Neuronal stem cell (in vitro differentiated cells): ENCODE measurements around the gene KIF26B.
A peak's percentile ranks its signal among the peaks of the same experiment; 100 is the strongest.

Experiments
- DNase-seq: peaks from one replicate; pipeline ENCODE4 v3.0.0-alpha.2; 2013; ENCODE audit warnings: low spot score
- H2AFZ ChIP-seq: one replicate; pipeline ENCODE4 v1.6.1; 2013; ENCODE audit warnings: mild to moderate bottlenecking, low read length, inconsistent platforms
- H2AK5ac ChIP-seq: 2 replicates; pipeline ENCODE4 v1.6.1; 2013; ENCODE audit warnings: low read depth, mild to moderate bottlenecking, inconsistent platforms, low read length, moderate library complexity, mixed read lengths
- H2BK120ac ChIP-seq: 2 replicates; pipeline ENCODE4 v1.6.1; 2013; ENCODE audit warnings: low read depth, mild to moderate bottlenecking, inconsistent platforms, low read length, moderate library complexity, mixed read lengths
- H2BK12ac ChIP-seq: one replicate; pipeline ENCODE4 v1.6.1; 2013; ENCODE audit warnings: low read length, inconsistent platforms
- H2BK15ac ChIP-seq: 2 replicates; pipeline ENCODE4 v1.6.1; 2013; ENCODE audit warnings: mild to moderate bottlenecking, low read length, inconsistent platforms, mixed read lengths
- H2BK5ac ChIP-seq: one replicate; pipeline ENCODE4 v1.6.1; 2013; ENCODE audit warnings: inconsistent platforms, mild to moderate bottlenecking, low read length, moderate library complexity
- H3K14ac ChIP-seq: one replicate; pipeline ENCODE4 v1.6.1; 2013; ENCODE audit warnings: low read length, inconsistent platforms
- H3K18ac ChIP-seq: 2 replicates; pipeline ENCODE4 v1.6.1; 2013; ENCODE audit warnings: low read length, inconsistent platforms
- H3K23ac ChIP-seq: 2 replicates; pipeline ENCODE4 v1.6.1; 2013; ENCODE audit warnings: low read depth, mild to moderate bottlenecking, mixed read lengths, low read length, inconsistent platforms; ENCODE audit not compliant: poor library complexity
- H3K27ac ChIP-seq: replicated peaks from 3 replicates; pipeline ENCODE4 v1.5.1; 2013; ENCODE audit warnings: low read length, inconsistent platforms
- H3K27me3 ChIP-seq, 3 experiments: 2 replicates each; pipeline ENCODE4 v1.6.1; 2013; ENCODE audit warnings: low read length in 3 of 3, mild to moderate bottlenecking in 2 of 3, inconsistent platforms in 1 of 3, low read depth in 1 of 3, mixed read lengths in 1 of 3, moderate library complexity in 1 of 3; ENCODE audit not compliant: control insufficient read depth in 3 of 3, insufficient read depth in 3 of 3
- H3K36me3 ChIP-seq, 2 donors: replicated peaks in 1 of 2; 2 replicates each; pipeline ENCODE4 v1.6.1; 2013; ENCODE audit warnings: low read length in 2 of 2; ENCODE audit not compliant: control insufficient read depth in 2 of 2, insufficient read depth in 2 of 2
- H3K4ac ChIP-seq: 2 replicates; pipeline ENCODE4 v1.6.1; 2013; ENCODE audit warnings: inconsistent platforms, mild to moderate bottlenecking, low read length, moderate library complexity
- H3K4me1 ChIP-seq, 2 donors: 1 replicate in 1 of 2; 2 replicates in 1 of 2; pipeline ENCODE4 v1.6.1; 2013; ENCODE audit warnings: low read length in 2 of 2, low read depth in 1 of 2; ENCODE audit not compliant: control insufficient read depth in 2 of 2, insufficient read depth in 1 of 2
- H3K4me2 ChIP-seq: one replicate; pipeline ENCODE4 v1.6.1; 2013; ENCODE audit warnings: mild to moderate bottlenecking, low read length, inconsistent platforms; ENCODE audit not compliant: insufficient read depth, poor library complexity, severe bottlenecking
- H3K4me3 ChIP-seq, 2 donors: 2 replicates each; pipeline ENCODE4 v1.5.1; 2013; ENCODE audit warnings: low read length in 2 of 2, mild to moderate bottlenecking in 2 of 2, inconsistent platforms in 1 of 2, moderate library complexity in 1 of 2
- H3K79me1 ChIP-seq: one replicate; pipeline ENCODE4 v1.6.1; 2013; ENCODE audit warnings: low read depth, mild to moderate bottlenecking, inconsistent platforms, low read length, moderate library complexity
- H3K9ac ChIP-seq: one replicate; pipeline ENCODE4 v1.6.1; 2013; ENCODE audit warnings: mild to moderate bottlenecking, low read depth, low read length, inconsistent platforms; ENCODE audit not compliant: poor library complexity
- H3K9me3 ChIP-seq, 2 donors: replicated peaks in 1 of 2; 2 replicates each; pipeline versions ENCODE3 to v1.6.1; 2013; ENCODE audit warnings: low read length in 2 of 2, mild to moderate bottlenecking in 2 of 2, inconsistent platforms in 1 of 2, low read depth in 1 of 2, mixed read lengths in 1 of 2, moderate library complexity in 1 of 2; ENCODE audit not compliant: control insufficient read depth in 2 of 2, insufficient read depth in 1 of 2
- H4K8ac ChIP-seq: one replicate; pipeline ENCODE4 v1.6.1; 2013; ENCODE audit warnings: low read depth, mild to moderate bottlenecking, inconsistent platforms, low read length, moderate library complexity
- H4K91ac ChIP-seq: one replicate; pipeline ENCODE4 v1.6.1; 2013; ENCODE audit warnings: low read length, low read depth, mild to moderate bottlenecking, inconsistent platforms; ENCODE audit not compliant: poor library complexity
- WGBS, 2 donors: extraction: QIAGEN DNeasy Blood & Tissue Kit; methylation state at CpG; one replicate each; pipeline ENCODE4 v1.1.7; 2013; ENCODE audit warnings: missing lambda C conversion rate in 2 of 2, mixed read lengths in 1 of 2; ENCODE audit not compliant: insufficient read length in 2 of 2, insufficient replicate concordance in 1 of 2; ENCODE audit errors: extremely low coverage in 2 of 2; 5-methylcytosine and 5-hydroxymethylcytosine counted together

The KIF26B gene

DNA sequence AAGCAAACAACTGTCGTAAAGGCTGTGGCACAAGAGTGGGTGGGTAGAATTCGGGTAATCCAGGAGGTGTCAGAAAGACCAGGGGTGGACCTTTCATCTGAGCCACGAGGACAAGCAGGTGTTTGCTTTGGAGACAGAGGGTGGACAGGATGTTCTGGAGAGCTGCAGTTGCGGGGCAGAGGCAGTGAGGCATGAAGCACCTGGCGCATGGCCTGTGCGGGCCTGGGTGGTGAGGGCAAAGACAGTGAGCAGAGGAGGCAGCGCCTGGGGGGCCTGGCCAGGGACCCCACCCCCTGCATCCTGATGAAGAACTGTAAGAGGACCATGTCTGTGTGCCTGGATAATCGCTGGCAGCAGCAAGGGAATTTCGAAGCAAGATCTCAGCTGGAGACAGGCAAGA lies 24.9 kb downstream of the KIF26B start:
- H3K27ac ChIP-seq: no peak overlapping the region
- H2BK120ac ChIP-seq: no peak overlapping the region
- H3K4me3 ChIP-seq: no peak overlapping the region

DNA sequence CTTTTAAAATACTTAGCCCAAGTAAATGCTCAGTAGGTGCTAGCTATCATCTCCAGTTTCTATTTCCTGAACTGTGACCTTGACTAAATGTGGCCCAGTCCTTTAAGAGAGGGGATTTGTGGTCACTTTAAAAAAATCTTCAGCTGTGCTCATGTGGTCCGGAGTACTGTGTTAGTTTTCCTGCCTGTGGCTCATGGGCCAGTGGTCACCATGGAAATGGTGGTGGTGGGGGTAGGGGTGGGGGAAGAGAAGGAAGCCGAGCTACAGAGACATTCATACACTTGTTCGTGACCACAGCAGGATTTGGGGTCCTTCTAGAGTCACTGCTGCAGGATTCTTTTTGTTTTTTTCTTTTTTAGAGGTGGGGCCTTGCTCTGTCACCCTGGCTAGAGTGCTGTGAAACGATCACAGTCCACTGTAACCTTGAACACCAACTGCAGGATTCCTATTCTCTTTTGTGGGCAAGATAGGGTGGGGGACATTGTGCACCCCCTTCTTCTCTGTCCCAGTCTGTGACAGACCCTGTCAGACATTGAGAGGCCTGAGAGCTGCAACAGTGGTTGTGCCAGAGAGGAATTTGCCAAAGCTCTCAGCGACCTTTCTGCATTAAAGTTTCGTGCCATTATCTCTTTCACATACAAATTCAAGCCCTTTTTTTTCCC lies 25.8 kb downstream of the KIF26B start:
- Histone ChIP-seq H3K9ac (no peak overlapping the region), H4K8ac (no peak overlapping the region), H3K4me2 (peak overlapping the region; percentile 26), H2BK12ac (no peak overlapping the region), H3K4me1 (peaks cover 6 to 12% of the 10 kb centered on the region in 2 donors), H2AK5ac (no peak overlapping the region), H3K9me3 (no peaks in the 10 kb centered on the region), H2BK5ac (no peak overlapping the region), H3K36me3 (no peaks in the 10 kb centered on the region), H3K23ac (no peak overlapping the region), H3K4me3 (peak overlapping the region in 1 of 2 donors; percentile 19), H3K27ac (peak overlapping the region; percentile 31), H3K27me3 (no peaks in the 10 kb centered on the region), H2AFZ (peak overlapping the region; percentile 76), H2BK15ac (no peak overlapping the region), H3K4ac (no peak overlapping the region), H2BK120ac (no peak overlapping the region), H4K91ac (no peak overlapping the region), H3K14ac (no peak overlapping the region), H3K18ac (peak overlapping the region; percentile 58), H3K79me1 (no peaks in the 10 kb centered on the region)
- no peak for DNase-seq
- WGBS, 2 donors: no CpG with 5 or more reads among the region's 6 CpGs

More for the DNA sequence above, 24.9 kb downstream of the KIF26B start:
- Histone ChIP-seq H2AFZ (no peak overlapping the region), H3K79me1 (no peaks in the 10 kb centered on the region), H2BK5ac (no peak overlapping the region), H3K9me3 (no peaks in the 10 kb centered on the region), H3K18ac (no peak overlapping the region), H4K91ac (no peak overlapping the region), H3K9ac (no peak overlapping the region), H3K36me3 (no peaks in the 10 kb centered on the region), H3K4me2 (no peak overlapping the region), H4K8ac (no peak overlapping the region), H3K23ac (no peak overlapping the region), H2BK12ac (no peak overlapping the region), H2BK15ac (no peak overlapping the region), H3K4me1 (peaks cover 6 to 12% of the 10 kb centered on the region in 2 donors), H3K4ac (no peak overlapping the region), H2AK5ac (no peak overlapping the region), H3K27me3 (no peaks in the 10 kb centered on the region), H3K14ac (no peak overlapping the region)
- whole genome bisulfite sequencing, 2 donors: no CpG with 5 or more reads among the region's 9 CpGs
- no peak for DNase-seq

DNA sequence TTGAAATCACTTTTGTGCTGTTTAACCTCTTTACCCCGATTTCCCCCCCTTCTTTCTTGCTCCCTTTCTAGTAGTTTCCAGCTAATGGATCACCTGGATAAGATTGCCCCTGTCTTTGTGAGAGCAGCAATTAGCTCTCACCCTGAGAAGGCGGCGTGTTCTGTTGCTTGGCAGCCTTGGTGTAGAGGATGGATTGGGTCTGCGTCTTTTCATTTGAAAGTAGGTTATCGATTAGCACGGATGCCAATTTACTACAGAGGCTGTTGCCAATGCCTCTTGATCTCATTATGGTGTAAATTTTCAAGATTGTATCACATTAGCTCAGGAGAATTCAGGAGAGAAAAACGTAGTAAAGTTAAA lies 26.4 kb downstream of the KIF26B start:
- no peak overlapping the region for H2BK120ac ChIP-seq
- no peak for DNase-seq
- no peak overlapping the region for H3K4me2 ChIP-seq
- no peaks in the 10 kb centered on the region for H3K79me1 ChIP-seq
- no peak overlapping the region for H2BK5ac ChIP-seq
- H4K8ac ChIP-seq: no peak overlapping the region
- no peak overlapping the region for H3K23ac ChIP-seq
- no peak overlapping the region for H3K18ac ChIP-seq
- no peak overlapping the region for H3K27ac ChIP-seq
- peak overlapping the region in 1 of 2 donors; percentile 19 for H3K4me3 ChIP-seq
- H2BK12ac ChIP-seq: no peak overlapping the region
- no peak overlapping the region for H3K9ac ChIP-seq
- no peak overlapping the region for H4K91ac ChIP-seq
- H3K27me3 ChIP-seq: no peaks in the 10 kb centered on the region
- no peaks in the 10 kb centered on the region for H3K36me3 ChIP-seq
- no peak overlapping the region for H2AK5ac ChIP-seq
- no peak overlapping the region for H3K4ac ChIP-seq
- H3K9me3 ChIP-seq: no peaks in the 10 kb centered on the region
- H2BK15ac ChIP-seq: no peak overlapping the region
- H3K4me1 ChIP-seq: peaks cover 6 to 12% of the 10 kb centered on the region in 2 donors
- no peak overlapping the region for H3K14ac ChIP-seq
- WGBS, 2 donors: no CpG with 5 or more reads among the region's 7 CpGs
- H2AFZ ChIP-seq: peak overlapping the region; percentile 76

DNA sequence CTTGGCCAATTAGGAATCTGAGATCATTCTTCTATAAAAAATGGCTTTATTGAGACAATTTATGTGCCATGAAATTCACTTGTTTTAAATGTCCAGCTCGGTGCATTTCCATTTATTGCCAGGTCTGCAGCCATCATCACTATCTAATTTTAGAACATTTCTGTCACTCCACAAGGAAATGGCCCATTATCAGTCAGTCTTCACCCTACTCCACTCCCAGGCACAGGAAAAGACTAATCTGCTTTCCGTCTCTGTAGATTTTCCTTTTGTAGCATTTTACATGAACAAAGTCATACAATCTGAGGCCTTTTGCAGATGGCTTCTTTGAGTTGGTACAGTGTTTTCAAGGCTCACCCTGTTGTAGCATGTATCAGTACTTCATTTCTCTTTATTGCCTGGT lies 27.2 kb downstream of the KIF26B start:
- WGBS, 2 donors: no CpG with 5 or more reads among the region's 2 CpGs
- Histone ChIP-seq H3K18ac (no peak overlapping the region), H2BK5ac (no peak overlapping the region), H4K8ac (no peak overlapping the region), H2BK120ac (no peak overlapping the region), H2BK15ac (no peak overlapping the region), H3K4me2 (no peak overlapping the region), H3K9me3 (no peaks in the 10 kb centered on the region), H4K91ac (no peak overlapping the region), H3K23ac (no peak overlapping the region), H2AK5ac (no peak overlapping the region), H3K14ac (no peak overlapping the region), H3K4ac (no peak overlapping the region), H3K36me3 (no peaks in the 10 kb centered on the region), H3K4me3 (no peak overlapping the region), H2BK12ac (no peak overlapping the region), H2AFZ (no peak overlapping the region), H3K4me1 (peaks cover 6 to 12% of the 10 kb centered on the region in 2 donors), H3K27me3 (no peaks in the 10 kb centered on the region), H3K79me1 (no peaks in the 10 kb centered on the region), H3K9ac (no peak overlapping the region), H3K27ac (no peak overlapping the region)
- no peak for DNase-seq
